OCI-LY3 (cell line): Measurements from ENCODE around the gene GALR2.

Experiments used
- CTCF ChIP-seq: fragments of 200-600, 300-600 bp; sonication (generic); IDR thresholded peaks from 2 replicates; pipeline ENCODE4 v1.5.1; 2014; ENCODE audit warnings: antibody characterized with exemption, low read length, low read depth
- EZH2phosphoT487 ChIP-seq: fragments of 200-600 bp; shearing (Covaris generic); IDR thresholded peaks from 2 replicates; pipeline ENCODE4 v1.6.1; 2018; ENCODE audit warnings: antibody characterized with exemption, mixed run types, low read depth

DNA sequence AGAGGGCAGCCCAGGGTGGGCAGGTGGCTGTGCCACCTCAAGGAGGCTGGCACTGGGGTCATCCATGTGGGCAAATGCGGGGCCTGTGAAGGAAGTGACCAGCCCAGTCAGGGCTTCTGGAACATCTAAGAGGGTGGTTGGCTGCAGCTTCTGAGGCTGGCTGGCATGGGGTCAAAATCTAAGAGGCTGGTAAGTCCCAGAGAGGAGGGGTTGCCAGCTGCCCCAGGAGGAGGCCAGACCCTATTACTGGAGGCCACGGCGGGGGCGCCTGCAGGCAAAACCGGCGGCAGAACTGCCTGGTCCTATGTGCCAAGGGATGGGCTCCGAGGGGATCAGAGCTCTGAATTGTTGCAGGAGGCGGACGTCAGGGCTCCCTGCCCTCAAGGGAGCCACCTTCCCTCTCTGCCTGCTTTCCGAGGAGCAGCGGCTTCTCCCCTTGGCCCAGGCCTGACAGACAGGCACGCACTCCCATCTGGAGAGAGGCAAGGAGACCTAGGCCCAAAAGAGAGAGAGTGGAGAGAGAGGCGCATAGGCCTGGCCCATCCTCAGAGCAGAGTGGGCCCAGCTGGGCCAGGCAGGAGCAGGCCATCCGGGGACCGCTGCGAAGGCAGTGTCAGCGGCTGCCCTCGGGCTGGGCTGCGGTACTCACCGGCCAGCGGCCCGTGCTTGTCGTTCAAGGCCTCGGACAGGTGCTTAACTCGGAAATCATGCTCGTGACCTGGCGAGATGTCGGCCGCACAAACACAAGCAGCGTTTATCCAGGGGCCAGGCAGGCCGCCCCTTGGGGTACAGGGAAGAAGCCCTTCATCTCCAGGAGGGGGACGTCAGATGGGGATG lies 15.3 kb downstream of the GALR2 start:
- TF ChIP-seq CTCF, result no peak
- TF ChIP-seq EZH2phosphoT487, result no peak
